ENCODE measurements around the gene PTPRK. TPM values are rescaled to one million over a fixed set of nuclear protein-coding genes. Genes with fewer than 3 reads are reported as not detected.
A peak's percentile ranks its signal among the peaks of the same experiment; 100 is the strongest.

The PTPRK gene
- total RNA-seq, 4 donors from 2014 or later, result 34.6 to 56.5 (median 47.0) TPM

GRCh38 chr6:128557081-128557480 is 36.7 kb upstream of the PTPRK start:
- DNase-seq, result no peak
- 60 to 78% methylated on average over 3 of the region's 3 CpGs for WGBS, 2 donors
- H3K27me3 ChIP-seq, result no peaks in the 10 kb centered on the region
- intact Hi-C loops (cut with DNase I), result no loop called here
- no peaks in the 10 kb centered on the region for H3K36me3 ChIP-seq
- no peaks in the 10 kb centered on the region for H3K9me3 ChIP-seq
- no peak for TF ChIP-seq POLR2A (IDR thresholded peaks at IDR 0.05)
- no peak for TF ChIP-seq CTCF (IDR thresholded peaks at IDR 0.05)
- H3K4me1 ChIP-seq, result no peaks in the 10 kb centered on the region
- no peak overlapping the region for H3K4me3 ChIP-seq (replicated peaks in 1 of 3)
- no peak overlapping the region for H3K27ac ChIP-seq

- intact Hi-C loops (cut with DNase I), result no loop called here
- no peaks in the 10 kb centered on the region for H3K27me3 ChIP-seq
- DNase-seq, result no peak
- H3K4me3 ChIP-seq (replicated peaks in 1 of 3), result no peak overlapping the region
- no peaks in the 10 kb centered on the region for H3K9me3 ChIP-seq
- WGBS, 2 donors, result 74 to 89% methylated on average over 2 of the region's 2 CpGs
- TF ChIP-seq CTCF (IDR thresholded peaks at IDR 0.05) (peak in 1 of 6 experiments; percentile 12), POLR2A (IDR thresholded peaks at IDR 0.05) (no peak)
- no peaks in the 10 kb centered on the region for H3K36me3 ChIP-seq
- H3K4me1 ChIP-seq, result no peaks in the 10 kb centered on the region
- no peak overlapping the region for H3K27ac ChIP-seq
Observed at GRCh38 chr6:128554302-128554701, 33.9 kb upstream of the PTPRK start.

- Histone ChIP-seq H3K4me1 (no peaks in the 10 kb centered on the region), H3K27ac (no peak overlapping the region), H3K27me3 (no peaks in the 10 kb centered on the region), H3K4me3 (replicated peaks in 1 of 3) (no peak overlapping the region), H3K9me3 (no peaks in the 10 kb centered on the region), H3K36me3 (no peaks in the 10 kb centered on the region)
- 29 to 56% methylated on average over 1 of the region's 1 CpG for WGBS, 2 donors
- intact Hi-C loops (cut with DNase I), result no loop called here
- TF ChIP-seq CTCF (IDR thresholded peaks at IDR 0.05), result no peak
- no peak for TF ChIP-seq POLR2A (IDR thresholded peaks at IDR 0.05)
- DNase-seq, result no peak
Observed at GRCh38 chr6:128541261-128541660, 20.9 kb upstream of the PTPRK start.

- TF ChIP-seq POLR2A (IDR thresholded peaks at IDR 0.05) (no peak), CTCF (IDR thresholded peaks at IDR 0.05) (no peak)
- Histone ChIP-seq H3K36me3 (no peaks in the 10 kb centered on the region), H3K27ac (no peak overlapping the region), H3K4me3 (replicated peaks in 1 of 3) (no peak overlapping the region), H3K4me1 (no peaks in the 10 kb centered on the region), H3K9me3 (no peaks in the 10 kb centered on the region), H3K27me3 (no peaks in the 10 kb centered on the region)
- 95 to 98% methylated on average over 4 of the region's 4 CpGs for WGBS, 2 donors
- DNase-seq, result no peak
- intact Hi-C loops (cut with DNase I), result no loop called here
Observed at GRCh38 chr6:128538763-128539162, 18.4 kb upstream of the PTPRK start.

GRCh38 chr6:128532827-128533226 is 12.4 kb upstream of the PTPRK start:
- no peaks in the 10 kb centered on the region for H3K9me3 ChIP-seq
- H3K4me3 ChIP-seq (replicated peaks in 1 of 3), result no peak overlapping the region
- no peaks in the 10 kb centered on the region for H3K4me1 ChIP-seq
- TF ChIP-seq CTCF (IDR thresholded peaks at IDR 0.05), result no peak
- no peak for TF ChIP-seq POLR2A (IDR thresholded peaks at IDR 0.05)
- no peak overlapping the region for H3K27ac ChIP-seq
- no peaks in the 10 kb centered on the region for H3K36me3 ChIP-seq
- DNase-seq, result no peak
- intact Hi-C loops (cut with DNase I), result no loop called here
- H3K27me3 ChIP-seq, result no peaks in the 10 kb centered on the region
- 93 to 97% methylated on average over 3 of the region's 3 CpGs for WGBS, 2 donors

Data from thyroid gland (tissue), 4 donors.